ENCODE measurements around the gene ABL1. TPM values are rescaled to one million over a fixed set of nuclear protein-coding genes. Genes with fewer than 3 reads are reported as not detected.

ABL1 gene
- total RNA-seq, 3 donors from 2014 or later: 37.1 to 38.8 (median 38.2) TPM

- peaks cover 52% of the 10 kb centered on the region for H3K27me3 Mint-ChIP-seq (ENCODE audit: low read depth)
- no peaks in the 10 kb centered on the region for H3K9me3 Mint-ChIP-seq
- H3K4me3 Mint-ChIP-seq: no peak overlapping the region
- ATAC-seq (peak in 1 of 2 donors; percentile 11), DNase-seq (no peak)
- H3K4me1 Mint-ChIP-seq (ENCODE audit: low read depth): peaks cover 2% of the 10 kb centered on the region
- H3K36me3 Mint-ChIP-seq (ENCODE audit: insufficient read depth): no peaks in the 10 kb centered on the region
Measured at GRCh38 chr9:130932255-130933079, 97.4 kb downstream of the ABL1 start.

GRCh38 chr9:130933114-130934046 is 98.3 kb downstream of the ABL1 start:
- DNase-seq (no peak), ATAC-seq (no peak)
- H3K4me3 Mint-ChIP-seq: no peak overlapping the region
- H3K36me3 Mint-ChIP-seq (ENCODE audit: insufficient read depth): no peaks in the 10 kb centered on the region
- no peaks in the 10 kb centered on the region for H3K9me3 Mint-ChIP-seq
- peaks cover 55% of the 10 kb centered on the region for H3K27me3 Mint-ChIP-seq (ENCODE audit: low read depth)
- peaks cover 5% of the 10 kb centered on the region for H3K4me1 Mint-ChIP-seq (ENCODE audit: low read depth)

- no peak for ATAC-seq
- Mint-ChIP-seq H3K9me3 (no peaks in the 10 kb centered on the region), H3K4me3 (no peak overlapping the region), H3K36me3 (ENCODE audit: insufficient read depth) (no peaks in the 10 kb centered on the region), H3K27me3 (ENCODE audit: low read depth) (peaks cover 57% of the 10 kb centered on the region), H3K4me1 (ENCODE audit: low read depth) (peaks cover 7% of the 10 kb centered on the region)
- DNase-seq: no peak
Measured at GRCh38 chr9:130934246-130934645, 99.2 kb downstream of the ABL1 start.

- no peak for DNase-seq
- Mint-ChIP-seq H3K36me3 (ENCODE audit: insufficient read depth) (no peaks in the 10 kb centered on the region), H3K4me1 (ENCODE audit: low read depth) (peaks cover 7% of the 10 kb centered on the region), H3K9me3 (no peaks in the 10 kb centered on the region), H3K4me3 (no peak overlapping the region), H3K27me3 (ENCODE audit: low read depth) (peaks cover 56% of the 10 kb centered on the region)
- ATAC-seq: no peak
Measured at GRCh38 chr9:130934702-130935647, 99.9 kb downstream of the ABL1 start.

GRCh38 chr9:130935648-130936271 is 100.7 kb downstream of the ABL1 start:
- DNase-seq: no peak
- peaks cover 62% of the 10 kb centered on the region for H3K27me3 Mint-ChIP-seq (ENCODE audit: low read depth)
- H3K36me3 Mint-ChIP-seq (ENCODE audit: insufficient read depth): no peaks in the 10 kb centered on the region
- H3K9me3 Mint-ChIP-seq: no peaks in the 10 kb centered on the region
- no peak overlapping the region for H3K4me3 Mint-ChIP-seq
- peaks cover 10% of the 10 kb centered on the region for H3K4me1 Mint-ChIP-seq (ENCODE audit: low read depth)
- no peak for ATAC-seq

- H3K36me3 Mint-ChIP-seq (ENCODE audit: insufficient read depth): no peaks in the 10 kb centered on the region
- H3K9me3 Mint-ChIP-seq: no peaks in the 10 kb centered on the region
- DNase-seq (no peak), ATAC-seq (no peak)
- H3K27me3 Mint-ChIP-seq (ENCODE audit: low read depth): peaks cover 68% of the 10 kb centered on the region
- no peak overlapping the region for H3K4me3 Mint-ChIP-seq
- peaks cover 11% of the 10 kb centered on the region for H3K4me1 Mint-ChIP-seq (ENCODE audit: low read depth)
Measured at GRCh38 chr9:130936285-130937117, 101.4 kb downstream of the ABL1 start.

Other genes starting within 250 kb of the ABL1 start
- gene PRDM12, start 170.7 kb upstream of the ABL1 start, total RNA-seq: under 1 TPM; 0.08 to 0.18 (median 0.14) TPM
- 100 to 1,000 TPM; 112 to 116 (median 113) TPM for gene EXOSC2, start 141.5 kb upstream of the ABL1 start, total RNA-seq
- gene QRFP, start 61.6 kb downstream of the ABL1 start, total RNA-seq: not detected
- not detected for gene FIBCD1, start 104.0 kb downstream of the ABL1 start, total RNA-seq
- gene LAMC3, start 173.9 kb downstream of the ABL1 start, total RNA-seq: under 1 TPM; 0.05 to 0.71 (median 0.41) TPM

Measured in activated T-cell treated with anti-CD3 and anti-CD28 coated beads, Interleukin-2, amount 50 U/mL, for 4 hours (primary cell).